PC-3 (cell line): Measurements from ENCODE around the gene BTAF1.

ENCODE experiments used
- CTCF ChIP-seq: fragments of 300-600 bp; sonication (generic); conservative IDR thresholded peaks from 2 replicates; pipeline ENCODE4 v1.5.1; 2017; ENCODE audit warnings: antibody characterized with exemption, low read depth, mild to moderate bottlenecking, low read length
- EZH2 ChIP-seq: fragments of 300-600 bp; sonication (generic); IDR thresholded peaks from one replicate; pipeline ENCODE4 v1.6.1; 2017; ENCODE audit warnings: antibody characterized with exemption, mild to moderate bottlenecking, low read length; ENCODE audit not compliant: unreplicated experiment

- TF ChIP-seq CTCF (no peak), EZH2 (no peak)
Observed at GRCh38 chr10:92038949-92039348, 115.4 kb downstream of the BTAF1 start.
